H1 (cell line): Measurements from ENCODE around the gene RASGRF1. TPM values are rescaled to one million over a fixed set of nuclear protein-coding genes. Genes with fewer than 3 reads are reported as not detected.

Experiments used
- CTCF ChIA-PET: fragments of 300-600 bp; sonication (Branson Sonifier 250); formaldehyde crosslinking; loops from one replicate; lab custom pipeline; 2021; ENCODE audit not compliant: partially characterized antibody; lab: Charles Lee
- POLR2A ChIA-PET: fragments of 300-600 bp; sonication (Branson Sonifier 250); formaldehyde crosslinking; loops from one replicate; lab custom pipeline; 2021; ENCODE audit warnings: inconsistent platforms; ENCODE audit not compliant: partially characterized antibody; lab: Charles Lee
- DNase-seq, 2 experiments: peaks; one replicate each; pipeline versions ENCODE4 v3.0.0 to v3.0.0-alpha.2; 2010 to 2022; ENCODE audit warnings: low spot score in 2 of 2, low read depth in 1 of 2, mixed read lengths in 1 of 2
- FAIRE-seq: peaks from 2 replicates; lab custom pipeline; 2011; peaks lifted over from hg19 to GRCh38; lab: Jason Lieb, UNC
- H2AFZ ChIP-seq: 2 replicates; pipeline ENCODE4 v1.8.1; 2012; ENCODE audit warnings: low read length, inconsistent platforms
- H2AK5ac ChIP-seq: 2 replicates; pipeline ENCODE4 v1.6.1; 2013; ENCODE audit warnings: low read depth, low read length
- H2BK120ac ChIP-seq: replicated peaks from 2 replicates; pipeline ENCODE3; 2013; ENCODE audit warnings: low read depth, low read length, inconsistent platforms
- H2BK12ac ChIP-seq: 2 replicates; pipeline ENCODE4 v1.6.1; 2013; ENCODE audit warnings: low read depth, low read length
- H2BK15ac ChIP-seq: 2 replicates; pipeline ENCODE4 v1.6.1; 2013; ENCODE audit warnings: low read length
- H2BK20ac ChIP-seq: 2 replicates; pipeline ENCODE4 v1.6.1; 2013; ENCODE audit warnings: low read length
- H2BK5ac ChIP-seq: 2 replicates; pipeline ENCODE4 v1.6.1; 2013; ENCODE audit warnings: low read depth, low read length
- H3K14ac ChIP-seq: 2 replicates; pipeline ENCODE4 v1.6.1; 2013; ENCODE audit warnings: inconsistent platforms; ENCODE audit not compliant: insufficient read length
- H3K18ac ChIP-seq: 2 replicates; pipeline ENCODE4 v1.6.1; 2013; ENCODE audit warnings: low read length; ENCODE audit errors: extremely low read depth
- H3K23ac ChIP-seq: 2 replicates; pipeline ENCODE4 v1.6.1; 2013; ENCODE audit warnings: inconsistent platforms; ENCODE audit not compliant: insufficient read length
- H3K23me2 ChIP-seq: 2 replicates; pipeline ENCODE4 v1.6.1; 2013; ENCODE audit warnings: low read depth, low read length
- H3K27ac ChIP-seq: 2 replicates; pipeline ENCODE4 v1.6.1; 2011; ENCODE audit warnings: low read depth, low read length, inconsistent platforms
- H3K27me3 ChIP-seq, 4 experiments: replicated peaks in 1 of 4; 1 replicate in 1 of 4; 2 replicates in 3 of 4; pipeline versions ENCODE4 v1.6.1 to v1.8.1; 2011 to 2013; ENCODE audit warnings: low read length in 3 of 4, mild to moderate bottlenecking in 3 of 4, inconsistent platforms in 2 of 4, mixed read lengths in 2 of 4, moderate library complexity in 1 of 4; ENCODE audit not compliant: control insufficient read depth in 3 of 4, insufficient read depth in 3 of 4; ENCODE audit errors: extremely low read depth in 1 of 4
- H3K36me3 ChIP-seq, 4 experiments: 2 replicates each; pipeline versions ENCODE4 v1.6.1 to v1.8.1; 2011 to 2013; ENCODE audit warnings: mild to moderate bottlenecking in 4 of 4, low read length in 3 of 4, moderate library complexity in 2 of 4, control low read depth in 1 of 4, inconsistent platforms in 1 of 4; ENCODE audit not compliant: insufficient read depth in 4 of 4, control insufficient read depth in 2 of 4
- H3K4ac ChIP-seq: replicated peaks from 2 replicates; pipeline ENCODE3; 2013; ENCODE audit warnings: low read length, low read depth, mixed read lengths, inconsistent platforms; ENCODE audit not compliant: insufficient read length
- H3K4me1 ChIP-seq, 4 experiments: replicated peaks in 1 of 4; 1 replicate in 1 of 4; 2 replicates in 3 of 4; pipeline versions ENCODE4 v1.6.1 to v1.8.1; 2011 to 2013; ENCODE audit warnings: low read length in 3 of 4, inconsistent platforms in 2 of 4, mixed read lengths in 1 of 4; ENCODE audit not compliant: insufficient read depth in 4 of 4, control insufficient read depth in 3 of 4
- H3K4me2 ChIP-seq, 2 experiments: 2 replicates each; pipeline versions ENCODE4 v1.6.1 to v1.8.1; 2011 to 2013; ENCODE audit warnings: low read depth in 2 of 2, low read length in 2 of 2, control low read depth in 1 of 2, inconsistent platforms in 1 of 2, mild to moderate bottlenecking in 1 of 2; ENCODE audit not compliant: insufficient read depth in 1 of 2
- H3K4me3 ChIP-seq, 4 experiments: fragments of 200-600, 300-600 bp in 1 of 4; sonication (generic), shearing (Covaris generic), sonication (Bioruptor Twin) in 1 of 4; 2 replicates each; pipeline versions ENCODE4 v1.5.1 to v1.8.1; 2011 to 2016; ENCODE audit warnings: low read length in 4 of 4, low read depth in 3 of 4, control low read depth in 2 of 4, inconsistent platforms in 2 of 4, mild to moderate bottlenecking in 2 of 4, mixed read lengths in 1 of 4, moderate library complexity in 1 of 4; ENCODE audit not compliant: insufficient read depth in 2 of 4; ENCODE audit errors: extremely low read depth in 1 of 4
- H3K56ac ChIP-seq: replicated peaks from 2 replicates; pipeline ENCODE3; 2013; ENCODE audit warnings: low read depth, mild to moderate bottlenecking, mixed read lengths, low read length, inconsistent platforms; ENCODE audit not compliant: insufficient read length
- H3K79me1 ChIP-seq: 2 replicates; pipeline ENCODE4 v1.6.1; 2013; ENCODE audit warnings: low read depth, low read length, control low read depth
- H3K79me2 ChIP-seq, 2 experiments: 2 replicates each; pipeline versions ENCODE4 v1.6.1 to v1.8.1; 2012 to 2013; ENCODE audit warnings: low read length in 2 of 2, mild to moderate bottlenecking in 2 of 2, inconsistent platforms in 1 of 2; ENCODE audit not compliant: insufficient read depth in 2 of 2, control insufficient read depth in 1 of 2
- H3K9ac ChIP-seq, 4 experiments: replicated peaks in 1 of 4; 1 replicate in 1 of 4; 2 replicates in 3 of 4; pipeline versions ENCODE4 v1.6.1 to v1.8.1; 2011 to 2013; ENCODE audit warnings: low read depth in 3 of 4, low read length in 3 of 4, control low read depth in 2 of 4, mild to moderate bottlenecking in 2 of 4, moderate library complexity in 2 of 4, inconsistent platforms in 1 of 4; ENCODE audit errors: extremely low read depth in 1 of 4
- H3K9me3 ChIP-seq, 2 experiments: 2 replicates each; pipeline versions ENCODE4 v1.6.1 to v1.8.1; 2012 to 2013; ENCODE audit warnings: mild to moderate bottlenecking in 2 of 2, moderate library complexity in 2 of 2, control low read depth in 1 of 2, inconsistent platforms in 1 of 2, low read depth in 1 of 2, low read length in 1 of 2, mixed read lengths in 1 of 2; ENCODE audit not compliant: insufficient read depth in 2 of 2
- H4K20me1 ChIP-seq, 2 experiments: replicated peaks in 1 of 2; 2 replicates each; pipeline versions ENCODE3 to v1.8.1; 2011 to 2013; ENCODE audit warnings: inconsistent platforms in 2 of 2, low read length in 2 of 2, mild to moderate bottlenecking in 1 of 2; ENCODE audit not compliant: insufficient read depth in 2 of 2, control insufficient read depth in 1 of 2
- H4K5ac ChIP-seq: 2 replicates; pipeline ENCODE4 v1.6.1; 2013; ENCODE audit warnings: low read length, low read depth, mixed read lengths, inconsistent platforms; ENCODE audit not compliant: insufficient read length
- H4K8ac ChIP-seq: 2 replicates; pipeline ENCODE4 v1.8.0; 2013; ENCODE audit warnings: mild to moderate bottlenecking, moderate library complexity, low read length, inconsistent platforms; ENCODE audit not compliant: insufficient read depth; ENCODE audit errors: extremely low read depth
- H4K91ac ChIP-seq: replicated peaks from 2 replicates; pipeline ENCODE3; 2013; ENCODE audit warnings: low read length, mixed read lengths, inconsistent platforms; ENCODE audit not compliant: insufficient read length
- CBX8 ChIP-seq: fragments of 300-800, 300-1000 bp; sonication (generic); IDR thresholded peaks from 2 replicates; pipeline ENCODE4 v1.7.1; 2016; ENCODE audit warnings: low read depth, low read length, borderline replicate concordance
- JUN ChIP-seq: IDR thresholded peaks from 2 replicates; pipeline ENCODE4 v1.6.1; 2011; ENCODE audit warnings: low read depth, mild to moderate bottlenecking, improper control_type of control experiment, low read length
- MAFK ChIP-seq: IDR thresholded peaks from 2 replicates; pipeline ENCODE4 v1.6.1; 2012; ENCODE audit warnings: low read depth, mild to moderate bottlenecking, improper control_type of control experiment, low read length
- MAX ChIP-seq: IDR thresholded peaks from 2 replicates; pipeline ENCODE4 v1.6.1; 2012; ENCODE audit warnings: inconsistent platforms
- NANOG ChIP-seq: IDR thresholded peaks from 2 replicates; pipeline ENCODE4 v1.6.1; 2011; ENCODE audit warnings: low read length, low read depth, mild to moderate bottlenecking, inconsistent platforms; ENCODE audit not compliant: insufficient read depth, poor library complexity, severe bottlenecking
- PHF8 ChIP-seq: fragments of 200-600 bp; sonication (generic); conservative IDR thresholded peaks from 2 replicates; pipeline ENCODE4 v1.7.1; 2012; ENCODE audit warnings: low read depth, mild to moderate bottlenecking, inconsistent platforms, low read length, moderate library complexity
- RFX5 ChIP-seq: IDR thresholded peaks from 2 replicates; pipeline ENCODE4 v1.6.1; 2011; ENCODE audit warnings: low read depth, low read length, improper control_type of control experiment, borderline replicate concordance
- SP2 ChIP-seq: IDR thresholded peaks from 2 replicates; pipeline ENCODE4 v1.6.1; 2012; ENCODE audit warnings: mild to moderate bottlenecking, low read length, inconsistent platforms
- WGBS, 2 experiments: shearing (Covaris generic) in 1 of 2; methylation state at CpG; one replicate each; pipeline versions ENCODE4 v1.1.6 to v1.1.7; 2013 to 2015; ENCODE audit warnings: low lambda C conversion rate in 2 of 2, mixed read lengths in 2 of 2, inconsistent platforms in 1 of 2, low coverage in 1 of 2, missing lambda C conversion rate in 1 of 2; ENCODE audit not compliant: insufficient replicate concordance in 2 of 2, insufficient coverage in 1 of 2, insufficient read length in 1 of 2; ENCODE audit errors: extremely low coverage in 1 of 2, missing lambda C conversion rate in 1 of 2; 5-methylcytosine and 5-hydroxymethylcytosine counted together
- polyA plus RNA-seq, 7 experiments: library from polyadenylated mRNA; depleted of rRNA in 3 of 7; stranded (reverse) in 5 of 7; unstranded in 2 of 7; fragments of >200 nt in 5 of 7; fragments of 200-250 nt in 2 of 7; gene quantifications; 1 replicate in 5 of 7; 2 replicates in 1 of 7; 4 replicates in 1 of 7; pipeline versions ENCODE4 v1.2.1 to v1.2.3, GENCODE V29; 2011 to 2013; ENCODE audit warnings: missing spikeins in 2 of 7, mixed read lengths in 2 of 7
- total RNA-seq: library from RNA; stranded (reverse); fragmentation: NEBNext Ultra II Directional; extraction: Animal tissue kit (Norgen Biotek cat#: 25700); gene quantifications from 2 replicates; pipeline ENCODE4 v1.2.1, GENCODE V29; 2021

The RASGRF1 gene
- total and polyA plus RNA-seq, 2 of the 8 experiments (the other 6 are each of a cell fraction or from before 2014, with no cell fraction given): 0.42 to 0.67 TPM

GRCh38 chr15:79065706-79066376 is 24.7 kb downstream of the RASGRF1 start:
- no peak overlapping the region for H4K91ac ChIP-seq
- ChIA-PET POLR2A (no interaction called here), CTCF (interaction anchor here (0.7 to 3.3 kb wide), 14 partner anchors 10 to 119 kb away, joined by 3 to 17 read pairs (median 4); no protein-coding TSS in a partner anchor)
- H2BK20ac ChIP-seq: no peak overlapping the region
- H3K18ac ChIP-seq: no peak overlapping the region
- no peak overlapping the region for H3K9ac ChIP-seq
- no peak overlapping the region for H2AFZ ChIP-seq
- no peak overlapping the region for H3K27ac ChIP-seq
- peaks cover 6 to 15% (median 13%) of the 10 kb centered on the region in 4 experiments; a peak in 6 of 7 replicates for H3K27me3 ChIP-seq
- H2AK5ac ChIP-seq: 0 out of 2 replicates have a peak overlapping the region, but pooled peaks have one; percentile 53
- no peak overlapping the region for H3K4me2 ChIP-seq
- no peaks in the 10 kb centered on the region for H4K20me1 ChIP-seq
- no peaks in the 10 kb centered on the region for H3K36me3 ChIP-seq
- no peak overlapping the region for H2BK12ac ChIP-seq
- FAIRE-seq (no peak), DNase-seq (no peak)
- H3K23ac ChIP-seq: no peak overlapping the region
- no peak overlapping the region for H2BK5ac ChIP-seq
- no peaks in the 10 kb centered on the region for H3K79me2 ChIP-seq
- peaks cover 2 to 3% (median 3%) of the 10 kb centered on the region in 4 experiments; a peak in 5 of 7 replicates for H3K4me1 ChIP-seq
- no peak overlapping the region for H4K8ac ChIP-seq
- H3K23me2 ChIP-seq: no peaks in the 10 kb centered on the region
- H3K56ac ChIP-seq: no peak overlapping the region
- no peak overlapping the region for H3K4ac ChIP-seq
- no peak overlapping the region for H3K14ac ChIP-seq
- H3K79me1 ChIP-seq: no peaks in the 10 kb centered on the region
- no peak for TF ChIP-seq MAX
- no peak for TF ChIP-seq PHF8
- no peak for TF ChIP-seq NANOG
- no peak for TF ChIP-seq RFX5
- no peak for TF ChIP-seq CBX8
- TF ChIP-seq MAFK: no peak
- no peak for TF ChIP-seq JUN
- TF ChIP-seq SP2: no peak
- H3K9me3 ChIP-seq: no peaks in the 10 kb centered on the region
- H4K5ac ChIP-seq: no peak overlapping the region
- H3K4me3 ChIP-seq: no peak overlapping the region
- 92% methylated on average over 8 of the region's 8 CpGs; no CpG with 5 or more reads in 1 of the 2 experiments for WGBS, 2 experiments
- H2BK120ac ChIP-seq: no peak overlapping the region
- H2BK15ac ChIP-seq: no peak overlapping the region
